PFSK-1 (cell line): ENCODE data around the gene MAP7D3. TPM values are rescaled to one million over a fixed set of nuclear protein-coding genes. Genes with fewer than 3 reads are reported as not detected.
"Not testable (repeated sequence)": the region's sequence is repeated elsewhere in the genome, so short reads cannot be mapped to it uniquely, and the experiment has no call there.

Experiments used
- FOXP2 ChIP-seq: optimal IDR thresholded peaks from 2 replicates; pipeline ENCODE3; 2011; ENCODE audit warnings: borderline replicate concordance, control low read depth, inconsistent platforms; ENCODE audit not compliant: insufficient read depth; ENCODE audit errors: extremely low read length, extremely low read depth
- POLR2AphosphoS5 ChIP-seq: IDR thresholded peaks from 2 replicates; pipeline ENCODE4 v1.6.1; 2012; ENCODE audit warnings: low read depth, mild to moderate bottlenecking, control low read depth, low read length, moderate library complexity
- REST ChIP-seq, 2 experiments: IDR thresholded peaks; 2 replicates each; pipeline versions ENCODE4 v1.6.1 to v1.8.0; 2011 to 2012; ENCODE audit warnings: low read depth in 2 of 2, low read length in 2 of 2, control low read depth in 1 of 2, inconsistent platforms in 1 of 2, mild to moderate bottlenecking in 1 of 2, moderate library complexity in 1 of 2; ENCODE audit not compliant: insufficient read depth in 1 of 2
- SIN3A ChIP-seq: IDR thresholded peaks from 2 replicates; pipeline ENCODE4 v1.6.1; 2012; ENCODE audit warnings: mild to moderate bottlenecking, low read length, moderate library complexity, borderline replicate concordance; ENCODE audit not compliant: insufficient read depth
- TAF1 ChIP-seq: IDR thresholded peaks from 2 replicates; pipeline ENCODE4 v1.6.1; 2012; ENCODE audit warnings: low read length, control low read depth, borderline replicate concordance; ENCODE audit not compliant: insufficient read depth
- polyA plus RNA-seq: library from polyadenylated mRNA; unstranded; fragments of >200 nt; gene quantifications from one replicate; pipeline ENCODE4 v1.2.1, GENCODE V29; 2012; ENCODE audit warnings: low read depth, missing spikeins; ENCODE audit not compliant: insufficient read length

Gene MAP7D3
- 13.4 TPM for polyA plus RNA-seq

GRCh38 chrX:136251041-136251991 lies at the start of gene MAP7D3:
MAP7D3 (minus strand) TSS chrX:136251400; CDS start chrX:136251358, 42 bp downstream.
- 0 out of 2 replicates have a peak, but pooled peaks have one; percentile 45 for TF ChIP-seq TAF1
- peak; percentile 71 for TF ChIP-seq POLR2AphosphoS5
- no peak for TF ChIP-seq REST (IDR thresholded peaks at IDR 0.05; ENCODE audit: insufficient read depth in 1 of 2, low read depth in 2 of 2, low read length in 2 of 2)
- TF ChIP-seq FOXP2 = peak; percentile 54

- not testable (repeated sequence) for TF ChIP-seq TAF1, SIN3A, POLR2AphosphoS5
Measured at GRCh38 chrX:136300721-136301120, 49.5 kb upstream of the MAP7D3 start, which contains the start of gene ADGRG4. ADGRG4 (plus strand) TSS chrX:136300963; CDS start chrX:136308778, 7,815 bp downstream.

DNA sequence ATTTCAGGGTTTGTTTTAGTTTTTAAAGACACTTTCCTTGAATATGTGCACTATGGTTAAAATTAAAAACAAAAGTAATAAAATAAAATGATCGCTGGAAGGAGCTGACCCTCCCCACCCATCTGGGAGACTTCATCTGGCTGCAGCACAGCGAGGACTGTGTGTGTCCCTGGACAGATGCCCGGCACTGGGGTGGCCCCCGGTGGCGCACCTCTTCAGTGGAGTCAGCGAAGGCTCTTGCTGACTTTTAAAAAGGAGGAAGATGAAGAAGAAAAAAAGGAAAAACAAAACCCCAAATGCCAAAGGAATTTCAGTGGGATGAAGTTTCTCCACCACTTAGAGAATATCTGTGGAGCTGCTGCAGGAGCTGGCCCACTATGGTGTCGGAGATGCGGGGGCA lies 44.2 kb upstream of the MAP7D3 start:
- TF ChIP-seq SIN3A = no peak
- TF ChIP-seq POLR2AphosphoS5 = no peak
- TF ChIP-seq FOXP2 = no peak
- TF ChIP-seq TAF1 = no peak
- no peak for TF ChIP-seq REST (IDR thresholded peaks at IDR 0.05; ENCODE audit: insufficient read depth in 1 of 2, low read depth in 2 of 2, low read length in 2 of 2)

GRCh38 chrX:136292656-136293055 lies 41.5 kb upstream of the MAP7D3 start:
- TF ChIP-seq SIN3A (no peak), FOXP2 (no peak), REST (IDR thresholded peaks at IDR 0.05; ENCODE audit: insufficient read depth in 1 of 2, low read depth in 2 of 2, low read length in 2 of 2) (no peak), TAF1 (no peak), POLR2AphosphoS5 (no peak)

- TF ChIP-seq SIN3A = no peak
- TF ChIP-seq REST (IDR thresholded peaks at IDR 0.05; ENCODE audit: insufficient read depth in 1 of 2, low read depth in 2 of 2, low read length in 2 of 2) = no peak
- no peak for TF ChIP-seq TAF1
- no peak for TF ChIP-seq FOXP2
- no peak for TF ChIP-seq POLR2AphosphoS5
Measured at GRCh38 chrX:136291824-136292223, 40.6 kb upstream of the MAP7D3 start.
